K562 (cell line): ENCODE measurements around the gene MDM4. TPM values are rescaled to one million over a fixed set of nuclear protein-coding genes. Genes with fewer than 3 reads are reported as not detected.
A peak's percentile ranks its signal among the peaks of the same experiment; 100 is the strongest.

ENCODE experiments used
- ARID2 ChIP-seq: fragments of 450-650 bp; IDR thresholded peaks from 2 replicates; pipeline ENCODE4 v1.6.1; 2017; ENCODE audit warnings: antibody characterized with exemption, mild to moderate bottlenecking
- CBFA2T2 ChIP-seq: fragments of 450-650 bp; conservative IDR thresholded peaks from 2 replicates; pipeline ENCODE4 v1.6.1; 2017; ENCODE audit warnings: mild to moderate bottlenecking
- DIDO1 ChIP-seq: fragments of 450-650 bp; IDR thresholded peaks from 2 replicates; pipeline ENCODE4 v1.6.1; 2016; ENCODE audit warnings: low read depth, missing biosample characterization, missing genetic modification characterization
- KLF1 ChIP-seq: fragments of 450-650 bp; IDR thresholded peaks from 2 replicates; pipeline ENCODE4 v1.6.1; 2016; ENCODE audit warnings: missing genetic modification characterization, missing compliant biosample characterization
- KLF13 ChIP-seq: fragments of 450-650 bp; IDR thresholded peaks from 2 replicates; pipeline ENCODE4 v1.6.1; 2016; ENCODE audit warnings: missing genetic modification characterization, low read depth, mild to moderate bottlenecking, missing compliant biosample characterization, moderate library complexity, borderline replicate concordance
- MECOM ChIP-seq: fragments of 250-450 bp; sonication (Bioruptor Pico); IDR thresholded peaks from 2 replicates; pipeline ENCODE4 v1.8.0; 2022; ENCODE audit warnings: inconsistent platforms
- MEF2D ChIP-seq: conservative IDR thresholded peaks from 2 replicates; pipeline ENCODE4 v1.6.1; 2016; ENCODE audit warnings: low read depth, missing genetic modification characterization, missing compliant biosample characterization
- NCOA2 ChIP-seq, 2 experiments: fragments of 450-650 bp; IDR thresholded peaks; 2 replicates each; pipeline ENCODE4 v1.6.1; 2018; ENCODE audit warnings: mild to moderate bottlenecking in 2 of 2, moderate library complexity in 1 of 2; ENCODE audit not compliant: partially characterized antibody in 2 of 2
- NFRKB ChIP-seq: fragments of 450-650 bp; IDR thresholded peaks from 2 replicates; pipeline ENCODE4 v1.6.1; 2016; ENCODE audit warnings: low read depth
- RBM22 ChIP-seq: fragments of 200-400 bp; formaldehyde crosslinking; IDR thresholded peaks from 2 replicates; pipeline ENCODE4 v1.6.1; 2018; ENCODE audit warnings: low read length, low read depth; ENCODE audit not compliant: poor library complexity, severe bottlenecking
- SP2 ChIP-seq: IDR thresholded peaks from 2 replicates; pipeline ENCODE4 v1.6.1; 2011; ENCODE audit warnings: mild to moderate bottlenecking, low read depth, low read length, moderate library complexity; ENCODE audit not compliant: poor library complexity, severe bottlenecking; ENCODE audit errors: extremely low read depth
- SREBF2 ChIP-seq: sonication (generic); formaldehyde crosslinking; IDR thresholded peaks from 2 replicates; pipeline ENCODE4 v1.4.0; 2020; ENCODE audit warnings: mild to moderate bottlenecking, missing genetic modification reagents
- STAG1 ChIP-seq: sonication (generic); formaldehyde crosslinking; IDR thresholded peaks from 2 replicates; pipeline ENCODE4 v1.5.0; 2020; ENCODE audit warnings: missing genetic modification reagents, borderline replicate concordance
- TBP ChIP-seq: optimal IDR thresholded peaks from 2 replicates; pipeline ENCODE3; 2011; ENCODE audit warnings: low read depth, low read length, improper control_type of control experiment
- THRAP3 ChIP-seq: fragments of 450-650 bp; IDR thresholded peaks from 2 replicates; pipeline ENCODE4 v1.6.1; 2016; ENCODE audit warnings: mild to moderate bottlenecking, inconsistent platforms, borderline replicate concordance
- U2AF1 ChIP-seq: fragments of 200-400 bp; formaldehyde crosslinking; optimal IDR thresholded peaks from 2 replicates; pipeline ENCODE3; 2017; ENCODE audit warnings: mild to moderate bottlenecking, low read depth, low read length, moderate library complexity
- ZKSCAN1 ChIP-seq: fragments of 150-350 bp; IDR thresholded peaks from 2 replicates; pipeline ENCODE4 v1.6.1; 2016; ENCODE audit warnings: low read depth, low read length
- ZNF324 ChIP-seq: fragments of 250-450 bp; sonication (Bioruptor Pico); IDR thresholded peaks from 2 replicates; pipeline ENCODE4 v1.4.0; 2020; ENCODE audit warnings: mild to moderate bottlenecking
- ZNF584 ChIP-seq: fragments of 200-800 bp; sonication (Bioruptor generic); IDR thresholded peaks from 2 replicates; pipeline ENCODE4 v1.6.1; 2016; ENCODE audit warnings: low read depth, mild to moderate bottlenecking, missing genetic modification characterization, missing compliant biosample characterization
- ZNF695 ChIP-seq: fragments of 450-650 bp; formaldehyde crosslinking; IDR thresholded peaks from 2 replicates; pipeline ENCODE4 v1.4.0; 2020; ENCODE audit warnings: mild to moderate bottlenecking, moderate library complexity
- ZNF764 ChIP-seq: fragments of 250-450 bp; sonication (Bioruptor Pico); IDR thresholded peaks from 2 replicates; pipeline ENCODE4 v1.4.0; 2020; ENCODE audit warnings: low read depth, mild to moderate bottlenecking, moderate library complexity
- ZNF77 ChIP-seq: fragments of 250-450 bp; sonication (Bioruptor Pico); IDR thresholded peaks from 2 replicates; pipeline ENCODE4 v1.5.0; 2020
- polyA plus RNA-seq, 8 experiments: library from polyadenylated mRNA; depleted of rRNA in 4 of 8; stranded (reverse) in 5 of 8; unstranded in 3 of 8; fragments of >200 nt; fragmentation: Nextera tagmentation in 2 of 8; fragmentation: Illumina TruSeq in 1 of 8; extraction: Ambion mirVana in 2 of 8; extraction: Trizol in 1 of 8; gene quantifications; 2 replicates each; pipeline versions ENCODE4 v1.2.1 to v1.2.3, GENCODE V29; 2011 to 2014; ENCODE audit warnings: inconsistent platforms in 1 of 8, missing spikeins in 1 of 8
- total RNA-seq, 7 experiments: library from RNA; depleted of rRNA in 6 of 7; stranded (reverse); fragments of >200 nt in 6 of 7; fragmentation: Illumina TruSeq in 2 of 7; extraction: Trizol in 2 of 7; gene quantifications; 2 replicates each; pipeline versions ENCODE4 v1.2.1 to v1.2.3, GENCODE V29; 2011 to 2021; ENCODE audit warnings: low replicate concordance in 1 of 7
- TF ChIP-seq, protein P1 (sequence below): sonication (generic); formaldehyde crosslinking; IDR thresholded peaks from 2 replicates; pipeline ENCODE4 v1.8.0; 2022; ENCODE audit warnings: mild to moderate bottlenecking, missing genetic modification reagents
- TF ChIP-seq, protein P2 (sequence below): IDR thresholded peaks from 3 replicates; pipeline ENCODE4 v1.6.1; 2011; ENCODE audit warnings: borderline replicate concordance, mild to moderate bottlenecking; ENCODE audit not compliant: insufficient read length, insufficient read depth
- TF ChIP-seq, protein P3 (sequence below), 2 experiments: fragments of 450-650 bp in 1 of 2; sonication (generic) in 1 of 2; formaldehyde crosslinking; conservative IDR thresholded peaks; 2 replicates each; pipeline versions ENCODE4 v1.4.0 to v1.8.1; 2020 to 2022; ENCODE audit warnings: mild to moderate bottlenecking in 1 of 2, missing genetic modification reagents in 1 of 2

Gene MDM4
- total and polyA plus RNA-seq, 9 of the 15 experiments (the other 6 are each of a cell fraction or from before 2014, with no cell fraction given): 3.3 to 61.7 (median 21.2) TPM

DNA sequence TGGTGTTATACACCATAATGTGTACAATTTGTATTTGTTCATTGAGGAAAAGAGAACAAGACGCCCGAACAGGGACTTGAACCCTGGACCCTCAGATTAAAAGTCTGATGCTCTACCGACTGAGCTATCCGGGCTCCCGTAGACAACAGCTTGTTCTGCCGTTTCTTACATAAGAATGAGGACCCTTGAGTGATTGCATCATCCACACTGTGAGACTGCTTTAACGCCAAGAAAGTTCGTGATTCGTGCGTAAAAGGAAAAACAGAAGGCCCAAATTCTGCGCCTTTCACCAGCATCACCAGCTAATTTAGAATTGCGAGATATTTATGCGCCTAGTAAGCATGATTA, 9.3 kb upstream of the MDM4 start (continued):
- no peak for TF ChIP-seq ZNF324 (CRISPR knock-in tag)
- TF ChIP-seq TBP: peak; percentile 100
- TF ChIP-seq ZNF764 (CRISPR knock-in tag): peak; percentile 73; the same call in 1 of the 2 replicates
- TF ChIP-seq, protein P1, sequence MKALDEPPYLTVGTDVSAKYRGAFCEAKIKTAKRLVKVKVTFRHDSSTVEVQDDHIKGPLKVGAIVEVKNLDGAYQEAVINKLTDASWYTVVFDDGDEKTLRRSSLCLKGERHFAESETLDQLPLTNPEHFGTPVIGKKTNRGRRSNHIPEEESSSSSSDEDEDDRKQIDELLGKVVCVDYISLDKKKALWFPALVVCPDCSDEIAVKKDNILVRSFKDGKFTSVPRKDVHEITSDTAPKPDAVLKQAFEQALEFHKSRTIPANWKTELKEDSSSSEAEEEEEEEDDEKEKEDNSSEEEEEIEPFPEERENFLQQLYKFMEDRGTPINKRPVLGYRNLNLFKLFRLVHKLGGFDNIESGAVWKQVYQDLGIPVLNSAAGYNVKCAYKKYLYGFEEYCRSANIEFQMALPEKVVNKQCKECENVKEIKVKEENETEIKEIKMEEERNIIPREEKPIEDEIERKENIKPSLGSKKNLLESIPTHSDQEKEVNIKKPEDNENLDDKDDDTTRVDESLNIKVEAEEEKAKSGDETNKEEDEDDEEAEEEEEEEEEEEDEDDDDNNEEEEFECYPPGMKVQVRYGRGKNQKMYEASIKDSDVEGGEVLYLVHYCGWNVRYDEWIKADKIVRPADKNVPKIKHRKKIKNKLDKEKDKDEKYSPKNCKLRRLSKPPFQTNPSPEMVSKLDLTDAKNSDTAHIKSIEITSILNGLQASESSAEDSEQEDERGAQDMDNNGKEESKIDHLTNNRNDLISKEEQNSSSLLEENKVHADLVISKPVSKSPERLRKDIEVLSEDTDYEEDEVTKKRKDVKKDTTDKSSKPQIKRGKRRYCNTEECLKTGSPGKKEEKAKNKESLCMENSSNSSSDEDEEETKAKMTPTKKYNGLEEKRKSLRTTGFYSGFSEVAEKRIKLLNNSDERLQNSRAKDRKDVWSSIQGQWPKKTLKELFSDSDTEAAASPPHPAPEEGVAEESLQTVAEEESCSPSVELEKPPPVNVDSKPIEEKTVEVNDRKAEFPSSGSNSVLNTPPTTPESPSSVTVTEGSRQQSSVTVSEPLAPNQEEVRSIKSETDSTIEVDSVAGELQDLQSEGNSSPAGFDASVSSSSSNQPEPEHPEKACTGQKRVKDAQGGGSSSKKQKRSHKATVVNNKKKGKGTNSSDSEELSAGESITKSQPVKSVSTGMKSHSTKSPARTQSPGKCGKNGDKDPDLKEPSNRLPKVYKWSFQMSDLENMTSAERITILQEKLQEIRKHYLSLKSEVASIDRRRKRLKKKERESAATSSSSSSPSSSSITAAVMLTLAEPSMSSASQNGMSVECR: peak; percentile 61
- TF ChIP-seq KLF1: no peak
- TF ChIP-seq SREBF2 (CRISPR knock-in tag): no peak
- 0 out of 2 replicates have a peak, but pooled peaks have one; percentile 9 for TF ChIP-seq DIDO1 (tag)
- 0 out of 2 replicates have a peak, but pooled peaks have one; percentile 51 for TF ChIP-seq ZKSCAN1
- no peak for TF ChIP-seq STAG1
- TF ChIP-seq, protein P2, sequence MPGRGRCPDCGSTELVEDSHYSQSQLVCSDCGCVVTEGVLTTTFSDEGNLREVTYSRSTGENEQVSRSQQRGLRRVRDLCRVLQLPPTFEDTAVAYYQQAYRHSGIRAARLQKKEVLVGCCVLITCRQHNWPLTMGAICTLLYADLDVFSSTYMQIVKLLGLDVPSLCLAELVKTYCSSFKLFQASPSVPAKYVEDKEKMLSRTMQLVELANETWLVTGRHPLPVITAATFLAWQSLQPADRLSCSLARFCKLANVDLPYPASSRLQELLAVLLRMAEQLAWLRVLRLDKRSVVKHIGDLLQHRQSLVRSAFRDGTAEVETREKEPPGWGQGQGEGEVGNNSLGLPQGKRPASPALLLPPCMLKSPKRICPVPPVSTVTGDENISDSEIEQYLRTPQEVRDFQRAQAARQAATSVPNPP: no peak
- TF ChIP-seq KLF13 (tag): 0 out of 2 replicates have a peak, but pooled peaks have one; percentile 56
- no peak for TF ChIP-seq CBFA2T2
- no peak for TF ChIP-seq THRAP3
- no peak for TF ChIP-seq ZNF695
- TF ChIP-seq MEF2D (tag): no peak
- peak; percentile 67; the same call in 1 of the 2 replicates for TF ChIP-seq MECOM
- TF ChIP-seq, protein P3, sequence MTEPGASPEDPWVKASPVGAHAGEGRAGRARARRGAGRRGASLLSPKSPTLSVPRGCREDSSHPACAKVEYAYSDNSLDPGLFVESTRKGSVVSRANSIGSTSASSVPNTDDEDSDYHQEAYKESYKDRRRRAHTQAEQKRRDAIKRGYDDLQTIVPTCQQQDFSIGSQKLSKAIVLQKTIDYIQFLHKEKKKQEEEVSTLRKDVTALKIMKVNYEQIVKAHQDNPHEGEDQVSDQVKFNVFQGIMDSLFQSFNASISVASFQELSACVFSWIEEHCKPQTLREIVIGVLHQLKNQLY (CRISPR knock-in tag; conservative IDR thresholded peaks at IDR 0.05): no peak
- no peak for TF ChIP-seq NCOA2 (IDR thresholded peaks at IDR 0.05; ENCODE audit: partially characterized antibody in 2 of 2)
- no peak for TF ChIP-seq SP2
- no peak for TF ChIP-seq RBM22
- peak; percentile 27; the same call in 1 of the 2 replicates for TF ChIP-seq ZNF584 (CRISPR knock-in tag)
- no peak for TF ChIP-seq ARID2
- no peak for TF ChIP-seq NFRKB
- no peak for TF ChIP-seq ZNF77
- no peak for TF ChIP-seq U2AF1
